DND-41 (cell line): ENCODE results near the gene ABLIM1.

Experiments
- ATAC-seq: fragments of 200-7000 bp; cut with Tn5 transposase; 3 replicates; pipeline ENCODE4 v1.9.1; 2021; ENCODE audit warnings: low read depth; ENCODE audit not compliant: insufficient read depth
- DNase-seq: peaks from one replicate; pipeline ENCODE4 v3.0.0-alpha.2; 2020
- H2AFZ ChIP-seq: 2 replicates; pipeline ENCODE4 v1.6.0; 2012; ENCODE audit warnings: low read depth, low read length
- H3K27ac ChIP-seq: 2 replicates; pipeline ENCODE4 v1.5.1; 2012; ENCODE audit warnings: low read length, inconsistent platforms
- H3K27me3 ChIP-seq: fragments of 200-600 bp; sonication (generic); 2 replicates; pipeline ENCODE4 v1.6.0; 2012; ENCODE audit warnings: low read length, mild to moderate bottlenecking, inconsistent platforms; ENCODE audit not compliant: insufficient read depth, poor library complexity
- H3K36me3 ChIP-seq: 2 replicates; pipeline ENCODE4 v1.5.1; 2012; ENCODE audit warnings: low read length, inconsistent platforms; ENCODE audit not compliant: insufficient read depth
- H3K4me1 ChIP-seq: 2 replicates; pipeline ENCODE4 v1.5.1; 2012; ENCODE audit warnings: mild to moderate bottlenecking, low read length; ENCODE audit not compliant: insufficient read depth
- H3K4me2 ChIP-seq: 2 replicates; pipeline ENCODE4 v1.6.0; 2012; ENCODE audit warnings: mild to moderate bottlenecking, moderate library complexity, low read length, inconsistent platforms; ENCODE audit not compliant: insufficient read depth
- H3K4me3 ChIP-seq, 2 experiments: fragments of 200-600 bp in 1 of 2; shearing (Covaris generic) in 1 of 2; 2 replicates each; pipeline ENCODE4 v1.5.1; 2012 to 2016; ENCODE audit warnings: inconsistent platforms in 2 of 2, low read length in 2 of 2, mild to moderate bottlenecking in 2 of 2, low read depth in 1 of 2, moderate library complexity in 1 of 2
- H3K79me2 ChIP-seq: 2 replicates; pipeline ENCODE4 v1.6.0; 2012; ENCODE audit warnings: low read length, inconsistent platforms; ENCODE audit not compliant: insufficient read depth
- H3K9ac ChIP-seq: 2 replicates; pipeline ENCODE4 v1.6.0; 2012; ENCODE audit warnings: low read depth, mild to moderate bottlenecking, inconsistent platforms, low read length, moderate library complexity
- H3K9me3 ChIP-seq: 2 replicates; pipeline ENCODE4 v1.5.1; 2012; ENCODE audit warnings: low read length, moderate library complexity, mild to moderate bottlenecking, inconsistent platforms; ENCODE audit not compliant: insufficient read depth, severe bottlenecking
- H4K20me1 ChIP-seq: 2 replicates; pipeline ENCODE4 v1.6.0; 2012; ENCODE audit warnings: low read length; ENCODE audit not compliant: insufficient read depth
- EZH2 ChIP-seq: IDR thresholded peaks from 3 replicates; pipeline ENCODE4 v1.6.1; 2012; ENCODE audit warnings: borderline replicate concordance, low read depth, mild to moderate bottlenecking, moderate library complexity, low read length, inconsistent platforms; ENCODE audit not compliant: severe bottlenecking
- TF ChIP-seq, protein P1 (sequence below): IDR thresholded peaks from 2 replicates; pipeline ENCODE4 v1.5.1; 2012; ENCODE audit warnings: borderline replicate concordance, low read length, moderate library complexity, mild to moderate bottlenecking; ENCODE audit not compliant: poor library complexity, severe bottlenecking; ENCODE audit errors: extremely low read depth

ABLIM1 gene

GRCh38 chr10:114688786-114689185 is 30.7 kb upstream of the ABLIM1 start:
- no peak overlapping the region for H2AFZ ChIP-seq
- no peaks in the 10 kb centered on the region for H3K79me2 ChIP-seq
- DNase-seq (no peak), ATAC-seq (no peak)
- no peak overlapping the region for H3K4me3 ChIP-seq
- H3K9ac ChIP-seq: no peak overlapping the region
- no peak overlapping the region for H3K4me2 ChIP-seq
- H3K27me3 ChIP-seq: no peaks in the 10 kb centered on the region
- no peaks in the 10 kb centered on the region for H3K4me1 ChIP-seq
- H3K27ac ChIP-seq: no peak overlapping the region
- no peaks in the 10 kb centered on the region for H3K9me3 ChIP-seq
- no peaks in the 10 kb centered on the region for H3K36me3 ChIP-seq
- TF ChIP-seq, protein P1, sequence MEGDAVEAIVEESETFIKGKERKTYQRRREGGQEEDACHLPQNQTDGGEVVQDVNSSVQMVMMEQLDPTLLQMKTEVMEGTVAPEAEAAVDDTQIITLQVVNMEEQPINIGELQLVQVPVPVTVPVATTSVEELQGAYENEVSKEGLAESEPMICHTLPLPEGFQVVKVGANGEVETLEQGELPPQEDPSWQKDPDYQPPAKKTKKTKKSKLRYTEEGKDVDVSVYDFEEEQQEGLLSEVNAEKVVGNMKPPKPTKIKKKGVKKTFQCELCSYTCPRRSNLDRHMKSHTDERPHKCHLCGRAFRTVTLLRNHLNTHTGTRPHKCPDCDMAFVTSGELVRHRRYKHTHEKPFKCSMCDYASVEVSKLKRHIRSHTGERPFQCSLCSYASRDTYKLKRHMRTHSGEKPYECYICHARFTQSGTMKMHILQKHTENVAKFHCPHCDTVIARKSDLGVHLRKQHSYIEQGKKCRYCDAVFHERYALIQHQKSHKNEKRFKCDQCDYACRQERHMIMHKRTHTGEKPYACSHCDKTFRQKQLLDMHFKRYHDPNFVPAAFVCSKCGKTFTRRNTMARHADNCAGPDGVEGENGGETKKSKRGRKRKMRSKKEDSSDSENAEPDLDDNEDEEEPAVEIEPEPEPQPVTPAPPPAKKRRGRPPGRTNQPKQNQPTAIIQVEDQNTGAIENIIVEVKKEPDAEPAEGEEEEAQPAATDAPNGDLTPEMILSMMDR: no peak
- no peak for TF ChIP-seq EZH2
- H4K20me1 ChIP-seq: no peaks in the 10 kb centered on the region

- Histone ChIP-seq H3K27ac (no peak overlapping the region), H3K79me2 (no peaks in the 10 kb centered on the region), H3K4me1 (no peaks in the 10 kb centered on the region)
Measured at GRCh38 chr10:114687459-114687858, 29.4 kb upstream of the ABLIM1 start.

GRCh38 chr10:114686013-114686412 is 27.9 kb upstream of the ABLIM1 start:
- no peak overlapping the region for H3K4me2 ChIP-seq
- DNase-seq: no peak
- no peak for TF ChIP-seq EZH2
- TF ChIP-seq, protein P1: no peak

More at GRCh38 chr10:114687459-114687858, 29.4 kb upstream of the ABLIM1 start:
- Histone ChIP-seq H3K4me3 (no peak overlapping the region), H2AFZ (no peak overlapping the region), H3K9me3 (no peaks in the 10 kb centered on the region), H3K36me3 (no peaks in the 10 kb centered on the region), H3K4me2 (no peak overlapping the region), H3K27me3 (no peaks in the 10 kb centered on the region), H3K9ac (no peak overlapping the region), H4K20me1 (no peaks in the 10 kb centered on the region)
- TF ChIP-seq EZH2: no peak
- TF ChIP-seq, protein P1: no peak
- no peak for ATAC-seq
- no peak for DNase-seq

GRCh38 chr10:114685456-114685855 is 27.4 kb upstream of the ABLIM1 start:
- DNase-seq (no peak), ATAC-seq (no peak)
- TF ChIP-seq, protein P1: no peak
- no peak for TF ChIP-seq EZH2
- no peak overlapping the region for H3K4me3 ChIP-seq
- no peak overlapping the region for H3K4me2 ChIP-seq
- no peaks in the 10 kb centered on the region for H3K4me1 ChIP-seq
- H3K9ac ChIP-seq: no peak overlapping the region
- H3K79me2 ChIP-seq: no peaks in the 10 kb centered on the region
- no peak overlapping the region for H2AFZ ChIP-seq
- H3K27ac ChIP-seq: no peak overlapping the region
- no peaks in the 10 kb centered on the region for H3K9me3 ChIP-seq
- H3K27me3 ChIP-seq: no peaks in the 10 kb centered on the region
- no peaks in the 10 kb centered on the region for H4K20me1 ChIP-seq
- H3K36me3 ChIP-seq: no peaks in the 10 kb centered on the region

More at GRCh38 chr10:114686013-114686412, 27.9 kb upstream of the ABLIM1 start:
- no peaks in the 10 kb centered on the region for H4K20me1 ChIP-seq
- H2AFZ ChIP-seq: no peak overlapping the region
- H3K36me3 ChIP-seq: no peaks in the 10 kb centered on the region
- H3K4me3 ChIP-seq: no peak overlapping the region
- ATAC-seq: no peak
- H3K4me1 ChIP-seq: no peaks in the 10 kb centered on the region
- H3K9me3 ChIP-seq: no peaks in the 10 kb centered on the region
- H3K27me3 ChIP-seq: no peaks in the 10 kb centered on the region
- H3K79me2 ChIP-seq: no peaks in the 10 kb centered on the region
- no peak overlapping the region for H3K9ac ChIP-seq
- H3K27ac ChIP-seq: no peak overlapping the region
